CD14-positive monocyte (primary cell): Measurements from ENCODE around the gene PTPRN2. TPM values are rescaled to one million over a fixed set of nuclear protein-coding genes. Genes with fewer than 3 reads are reported as not detected.

ENCODE experiments used
- DNase-seq, 3 donors: peaks; one replicate each; pipeline ENCODE4 v3.0.0-alpha.2; 2011 to 2022
- H2AFZ ChIP-seq: 2 replicates; pipeline ENCODE4 v1.6.0; 2012; ENCODE audit warnings: mild to moderate bottlenecking, low read depth, low read length, inconsistent platforms; ENCODE audit not compliant: insufficient read depth, poor library complexity, severe bottlenecking
- H3K27ac ChIP-seq, 2 donors: 1 replicate in 1 of 2; 2 replicates in 1 of 2; pipeline ENCODE4 v1.5.1; 2012 to 2013; ENCODE audit warnings: low read length in 2 of 2, control low read depth in 1 of 2, inconsistent platforms in 1 of 2, low read depth in 1 of 2, mild to moderate bottlenecking in 1 of 2
- H3K27me3 ChIP-seq, 2 donors: one replicate each; pipeline versions ENCODE4 v1.6.0 to v1.6.1; 2011 to 2013; ENCODE audit warnings: low read length in 2 of 2; ENCODE audit not compliant: control insufficient read depth in 2 of 2, insufficient read depth in 2 of 2
- H3K36me3 ChIP-seq, 2 donors: replicated peaks in 1 of 2; 1 replicate in 1 of 2; 2 replicates in 1 of 2; pipeline versions ENCODE4 v1.5.1 to v1.6.1; 2012 to 2013; ENCODE audit warnings: low read length in 2 of 2, control low read depth in 1 of 2, inconsistent platforms in 1 of 2, mild to moderate bottlenecking in 1 of 2; ENCODE audit not compliant: insufficient read depth in 2 of 2, control insufficient read depth in 1 of 2
- H3K4me1 ChIP-seq, 2 donors: 1 replicate in 1 of 2; 2 replicates in 1 of 2; pipeline versions ENCODE4 v1.5.1 to v1.6.1; 2012 to 2013; ENCODE audit warnings: low read length in 2 of 2, control low read depth in 1 of 2, inconsistent platforms in 1 of 2, mild to moderate bottlenecking in 1 of 2, moderate library complexity in 1 of 2; ENCODE audit not compliant: insufficient read depth in 2 of 2, control insufficient read depth in 1 of 2
- H3K4me2 ChIP-seq: replicated peaks from 2 replicates; pipeline ENCODE3; 2012; ENCODE audit warnings: low read length, moderate library complexity, mild to moderate bottlenecking; ENCODE audit not compliant: poor library complexity, severe bottlenecking; ENCODE audit errors: extremely low read depth
- H3K4me3 ChIP-seq, 3 experiments: fragments of 200-600 bp in 1 of 3; sonication (generic) in 1 of 3; replicated peaks in 1 of 3; 1 replicate in 2 of 3; 2 replicates in 1 of 3; pipeline ENCODE4 v1.5.1; 2011 to 2013; ENCODE audit warnings: low read length in 3 of 3, mild to moderate bottlenecking in 3 of 3, control low read depth in 2 of 3, low read depth in 2 of 3, inconsistent platforms in 1 of 3, moderate library complexity in 1 of 3
- H3K79me2 ChIP-seq: 2 replicates; pipeline ENCODE4 v1.6.0; 2012; ENCODE audit warnings: mild to moderate bottlenecking, control low read depth, inconsistent platforms, low read length, moderate library complexity; ENCODE audit not compliant: insufficient read depth
- H3K9ac ChIP-seq: 2 replicates; pipeline ENCODE4 v1.6.0; 2017; ENCODE audit warnings: low read length, mild to moderate bottlenecking; ENCODE audit not compliant: insufficient read depth, poor library complexity, severe bottlenecking
- H3K9me3 ChIP-seq, 2 donors: replicated peaks in 1 of 2; 1 replicate in 1 of 2; 2 replicates in 1 of 2; pipeline versions ENCODE4 v1.5.1 to v1.6.1; 2012 to 2013; ENCODE audit warnings: low read length in 2 of 2, control low read depth in 1 of 2; ENCODE audit not compliant: control insufficient read depth in 1 of 2, insufficient read depth in 1 of 2
- H4K20me1 ChIP-seq: 2 replicates; pipeline ENCODE4 v1.6.0; 2012; ENCODE audit warnings: mild to moderate bottlenecking, low read length, control low read depth, moderate library complexity; ENCODE audit not compliant: insufficient read depth
- H3K27ac Mint-ChIP-seq, 7 donors: one replicate each; pipeline ENCODE4 v1.8.0; 2020; ENCODE audit warnings: mild to moderate bottlenecking in 7 of 7, mixed read lengths in 7 of 7, moderate library complexity in 6 of 7, inconsistent platforms in 2 of 7
- H3K27me3 Mint-ChIP-seq, 3 donors: one replicate each; pipeline ENCODE4 v1.8.0; 2021 to 2022; ENCODE audit warnings: low read depth in 3 of 3, mild to moderate bottlenecking in 3 of 3, mixed read lengths in 3 of 3, moderate library complexity in 3 of 3, inconsistent platforms in 1 of 3
- H3K36me3 Mint-ChIP-seq, 2 donors: one replicate each; pipeline ENCODE4 v1.8.0; 2020; ENCODE audit warnings: mixed read lengths in 2 of 2, inconsistent platforms in 1 of 2, mild to moderate bottlenecking in 1 of 2
- H3K4me1 Mint-ChIP-seq: one replicate; pipeline ENCODE4 v1.8.0; 2020; ENCODE audit warnings: mild to moderate bottlenecking, mixed read lengths
- H3K4me3 Mint-ChIP-seq, 2 donors: one replicate each; pipeline ENCODE4 v1.8.0; 2020; ENCODE audit warnings: mild to moderate bottlenecking in 2 of 2, mixed read lengths in 2 of 2, moderate library complexity in 1 of 2
- H3K9me3 Mint-ChIP-seq, 7 donors: one replicate each; pipeline ENCODE4 v1.8.0; 2020 to 2022; ENCODE audit warnings: mixed read lengths in 7 of 7, mild to moderate bottlenecking in 6 of 7, moderate library complexity in 6 of 7, inconsistent platforms in 2 of 7
- WGBS: methylation state at CpG from one replicate; pipeline ENCODE4 v1.1.5; 2013; ENCODE audit warnings: missing lambda C conversion rate; ENCODE audit not compliant: insufficient coverage; 5-methylcytosine and 5-hydroxymethylcytosine counted together
- intact Hi-C, 2 donors: fragments of 100-400 bp; cut with micrococcal nuclease; formaldehyde crosslinking; loops; one replicate each; pipeline versions ENCODE4 v1.15.0 to v1.15.1; 2023
- polyA plus RNA-seq, 3 donors: library from polyadenylated mRNA; depleted of rRNA in 1 of 3; unstranded in 2 of 3; stranded (reverse) in 1 of 3; fragments of 300-500 nt in 2 of 3; fragments of >200 nt in 1 of 3; fragmentation: Illumina TruSeq in 2 of 3; gene quantifications; 1 replicate in 2 of 3; 2 replicates in 1 of 3; pipeline ENCODE4 v1.2.3, GENCODE V29; 2012 to 2021
- TF ChIP-seq, protein P1 (sequence below): fragments of 200-600 bp; IDR thresholded peaks from one replicate; pipeline ENCODE4 v1.8.0; 2022; ENCODE audit warnings: antibody characterized with exemption, mild to moderate bottlenecking

Gene PTPRN2
- polyA plus RNA-seq, 3 donors = 0.25 to 1.4 (median 0.97) TPM

DNA sequence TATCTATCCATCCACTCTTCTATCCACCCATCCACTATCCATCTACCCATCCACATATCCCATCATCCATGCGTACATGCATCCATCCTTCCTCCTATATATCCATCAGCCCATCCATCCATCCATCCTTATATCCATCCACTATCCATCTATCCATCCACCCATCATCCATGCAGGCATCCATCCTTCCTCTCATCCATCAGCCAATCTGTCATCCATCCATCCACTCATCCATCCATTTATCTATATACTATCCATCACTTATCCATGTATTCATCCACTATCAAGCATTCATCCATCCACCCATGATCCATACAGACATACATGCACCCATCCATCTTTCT is 765.0 kb downstream of the PTPRN2 start:
- H3K9me3 ChIP-seq = peaks cover 0 to 5% of the 10 kb centered on the region in 2 donors
- TF ChIP-seq, protein P1, sequence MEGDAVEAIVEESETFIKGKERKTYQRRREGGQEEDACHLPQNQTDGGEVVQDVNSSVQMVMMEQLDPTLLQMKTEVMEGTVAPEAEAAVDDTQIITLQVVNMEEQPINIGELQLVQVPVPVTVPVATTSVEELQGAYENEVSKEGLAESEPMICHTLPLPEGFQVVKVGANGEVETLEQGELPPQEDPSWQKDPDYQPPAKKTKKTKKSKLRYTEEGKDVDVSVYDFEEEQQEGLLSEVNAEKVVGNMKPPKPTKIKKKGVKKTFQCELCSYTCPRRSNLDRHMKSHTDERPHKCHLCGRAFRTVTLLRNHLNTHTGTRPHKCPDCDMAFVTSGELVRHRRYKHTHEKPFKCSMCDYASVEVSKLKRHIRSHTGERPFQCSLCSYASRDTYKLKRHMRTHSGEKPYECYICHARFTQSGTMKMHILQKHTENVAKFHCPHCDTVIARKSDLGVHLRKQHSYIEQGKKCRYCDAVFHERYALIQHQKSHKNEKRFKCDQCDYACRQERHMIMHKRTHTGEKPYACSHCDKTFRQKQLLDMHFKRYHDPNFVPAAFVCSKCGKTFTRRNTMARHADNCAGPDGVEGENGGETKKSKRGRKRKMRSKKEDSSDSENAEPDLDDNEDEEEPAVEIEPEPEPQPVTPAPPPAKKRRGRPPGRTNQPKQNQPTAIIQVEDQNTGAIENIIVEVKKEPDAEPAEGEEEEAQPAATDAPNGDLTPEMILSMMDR = no peak
- intact Hi-C loops = loop anchor here in 1 of 2 donors (10.0 kb wide), 1 partner anchor 52 kb away; no protein-coding TSS in a partner anchor
- Mint-ChIP-seq H3K4me3 (no peak overlapping the region), H3K4me1 (no peaks in the 10 kb centered on the region), H3K36me3 (no peaks in the 10 kb centered on the region), H3K27ac (no peak overlapping the region), H3K27me3 (no peaks in the 10 kb centered on the region), H3K9me3 (peaks cover 0 to 6% (median 0%) of the 10 kb centered on the region in 7 donors)
- H3K9ac ChIP-seq = no peak overlapping the region
- no peaks in the 10 kb centered on the region for H3K27me3 ChIP-seq
- no peak overlapping the region for H3K4me3 ChIP-seq
- H3K4me1 ChIP-seq = no peaks in the 10 kb centered on the region
- no peaks in the 10 kb centered on the region for H3K79me2 ChIP-seq
- no peak overlapping the region for H3K4me2 ChIP-seq
- DNase-seq = no peak
- no peaks in the 10 kb centered on the region for H3K36me3 ChIP-seq
- 95% methylated on average over 1 of the region's 1 CpG for whole genome bisulfite sequencing
- no peak overlapping the region for H3K27ac ChIP-seq
- H4K20me1 ChIP-seq = no peaks in the 10 kb centered on the region
- no peak overlapping the region for H2AFZ ChIP-seq

DNA sequence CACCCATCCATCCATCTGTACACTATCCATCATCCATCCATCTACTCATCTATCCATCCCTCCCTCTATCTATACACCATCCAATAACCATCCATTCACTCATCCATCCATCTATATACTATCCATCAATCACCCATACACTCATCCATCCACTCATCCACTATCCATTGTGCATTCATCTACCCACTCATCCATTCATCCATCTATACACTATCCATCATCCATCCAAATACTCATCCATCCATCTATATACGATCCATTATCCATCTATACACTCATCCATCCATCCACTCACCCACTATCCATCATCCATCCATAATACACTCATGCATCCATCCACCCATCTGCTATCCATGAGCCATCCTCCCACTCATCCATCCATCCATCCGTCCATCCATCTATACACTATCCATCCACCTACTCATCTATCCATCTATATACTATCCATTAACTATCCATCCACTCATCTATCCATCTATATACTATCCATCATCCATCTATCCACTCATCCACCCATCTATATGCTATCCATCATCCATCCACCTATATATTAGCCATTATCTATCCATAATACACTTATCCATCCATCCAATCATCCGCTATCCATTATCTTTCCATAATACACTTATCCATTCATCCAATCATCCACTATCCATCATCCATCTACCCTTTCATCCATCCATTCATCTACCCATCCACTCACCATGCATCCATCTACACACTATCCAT is 765.5 kb downstream of the PTPRN2 start:
- Histone ChIP-seq H3K79me2 (no peaks in the 10 kb centered on the region), H2AFZ (no peak overlapping the region), H3K9me3 (peaks cover 0 to 5% of the 10 kb centered on the region in 2 donors), H3K36me3 (no peaks in the 10 kb centered on the region), H3K4me3 (no peak overlapping the region), H3K27me3 (no peaks in the 10 kb centered on the region), H3K4me1 (no peaks in the 10 kb centered on the region), H3K4me2 (no peak overlapping the region), H3K27ac (no peak overlapping the region), H3K9ac (no peak overlapping the region), H4K20me1 (no peaks in the 10 kb centered on the region)
- Mint-ChIP-seq H3K36me3 (no peaks in the 10 kb centered on the region), H3K4me1 (no peaks in the 10 kb centered on the region), H3K4me3 (no peak overlapping the region), H3K9me3 (peaks cover 0 to 6% (median 0%) of the 10 kb centered on the region in 7 donors), H3K27me3 (no peaks in the 10 kb centered on the region), H3K27ac (no peak overlapping the region)
- 89% methylated on average over 3 of the region's 3 CpGs for WGBS
- TF ChIP-seq, protein P1 = no peak
- DNase-seq = no peak
- intact Hi-C loops = loop anchor here in 1 of 2 donors (10.0 kb wide), 1 partner anchor 53 kb away; no protein-coding TSS in a partner anchor
